GM18861 (cell line): Measurements from ENCODE around the gene QSOX2.

ENCODE experiments used
- ATAC-seq: cut with Tn5 transposase; IDR thresholded peaks from one replicate; pipeline ENCODE4 v1.9.1; 2021; ENCODE audit not compliant: unreplicated experiment

QSOX2 gene

DNA sequence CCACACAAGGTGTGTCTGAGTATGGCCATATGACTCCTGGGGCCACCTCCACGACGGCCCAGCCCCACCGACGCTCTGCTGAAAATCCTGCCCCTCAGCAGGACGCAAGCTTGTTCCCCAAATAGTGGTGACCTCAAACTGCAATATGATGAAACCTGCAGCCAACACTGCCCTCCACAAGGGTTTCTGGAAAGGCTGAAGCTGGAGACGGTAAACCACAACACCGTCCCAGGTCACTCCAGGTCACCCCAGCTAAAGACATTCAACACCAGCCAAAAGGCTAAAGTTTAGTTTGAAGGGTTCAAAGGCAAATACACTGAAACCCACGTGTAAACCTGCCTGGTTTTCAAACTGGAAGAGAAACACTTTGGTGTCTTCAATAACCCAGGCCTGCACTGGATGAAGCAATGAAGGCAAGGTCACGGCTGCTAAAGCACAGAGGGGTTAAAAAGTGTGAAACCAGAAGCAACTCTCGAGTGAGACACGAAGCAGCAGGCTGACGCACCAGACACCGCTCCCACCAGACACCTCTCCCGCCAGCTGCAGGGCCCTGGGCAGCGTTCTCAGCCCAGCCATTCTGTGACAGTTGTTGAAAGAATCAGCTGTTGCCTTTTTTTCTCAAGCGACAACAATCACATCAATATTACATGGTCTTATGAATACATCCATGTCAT lies 38.9 kb downstream of the QSOX2 start:
- no peak for ATAC-seq

DNA sequence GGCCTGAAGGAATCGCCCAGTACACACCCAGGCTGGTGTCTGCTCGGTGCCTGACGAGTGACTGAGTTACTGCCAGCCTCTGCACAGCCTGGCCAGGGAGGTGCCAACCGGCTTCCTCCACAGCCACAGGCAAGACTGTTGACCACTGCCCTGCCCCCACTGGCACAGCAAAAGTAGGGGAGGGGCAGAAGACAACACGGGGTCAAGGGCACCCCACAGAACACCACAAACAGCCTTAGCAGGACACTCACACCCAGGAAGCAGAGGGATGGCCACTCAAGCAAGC lies 40.0 kb downstream of the QSOX2 start:
- no peak for ATAC-seq

GRCh38 chr9:136204838-136205706 lies 40.5 kb downstream of the QSOX2 start, which contains the start of gene LHX3:
Gene LHX3, minus strand, starts transcription at chr9:136205128. Its CDS starts 116 bp downstream, at chr9:136205012.
- no peak for ATAC-seq

- ATAC-seq: no peak
Measured at GRCh38 chr9:136204145-136204805, 41.3 kb downstream of the QSOX2 start.

DNA sequence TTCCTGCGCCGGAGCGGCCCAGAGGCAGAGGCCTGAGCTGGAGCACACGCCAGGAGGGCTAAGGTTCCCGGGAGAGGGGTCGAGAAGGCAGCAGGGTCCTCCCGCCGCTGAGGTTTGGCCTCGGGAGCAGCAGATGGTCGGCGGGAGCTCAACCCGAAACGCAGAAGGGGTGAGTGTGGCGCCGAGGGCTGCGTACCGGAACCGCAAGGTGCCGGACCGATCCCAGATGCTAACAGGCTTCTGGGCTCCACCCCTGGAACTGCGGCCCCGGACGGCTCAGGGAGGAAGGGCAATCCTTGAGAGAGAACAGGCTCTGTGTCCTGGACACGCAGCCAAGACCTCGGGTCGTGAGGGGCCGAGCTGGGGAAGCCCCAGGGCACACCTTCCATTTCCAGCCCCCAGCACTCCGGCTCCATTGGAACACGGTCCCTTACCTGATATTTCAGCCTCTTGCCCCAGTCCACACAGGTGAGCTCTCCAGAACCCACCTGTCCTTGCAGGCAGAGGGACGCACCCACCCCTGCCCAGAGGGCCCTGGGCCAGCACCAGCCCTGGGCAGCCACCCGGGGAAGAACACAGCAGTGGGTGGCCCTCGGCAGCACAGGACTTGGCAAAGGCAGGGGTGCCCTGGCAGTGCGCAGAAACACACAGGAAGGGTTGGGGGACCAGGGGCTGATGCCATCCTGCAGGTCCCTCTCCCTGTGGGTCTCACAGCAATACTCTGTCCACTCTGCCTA lies 42.0 kb downstream of the QSOX2 start:
- ATAC-seq: no peak

- no peak for ATAC-seq
Measured at GRCh38 chr9:136202454-136203407, 42.9 kb downstream of the QSOX2 start.

GRCh38 chr9:136201609-136202453 lies 43.8 kb downstream of the QSOX2 start:
- no peak for ATAC-seq

GRCh38 chr9:136201174-136201573 lies 44.4 kb downstream of the QSOX2 start:
- ATAC-seq: no peak

DNA sequence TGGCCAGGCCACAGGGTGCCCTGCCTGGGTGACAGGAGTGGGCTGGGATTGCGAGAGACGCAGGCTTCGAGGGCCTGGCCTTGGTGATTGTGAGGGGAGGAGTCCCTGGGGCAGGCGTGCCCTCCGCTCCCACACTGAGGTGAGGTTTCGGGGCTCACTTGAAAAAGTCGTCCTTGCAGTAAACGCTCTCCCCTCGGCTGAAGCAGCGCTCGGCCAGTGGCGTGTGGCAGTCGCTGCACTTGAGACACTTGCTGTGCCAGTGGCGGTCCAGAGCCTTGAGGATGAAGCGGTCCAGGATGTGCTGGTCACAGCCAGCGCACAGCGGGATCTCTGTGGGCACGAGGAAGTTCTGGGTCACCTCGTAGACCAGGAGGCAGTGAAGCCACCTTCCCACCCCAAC lies 45.2 kb downstream of the QSOX2 start:
- ATAC-seq: no peak

DNA sequence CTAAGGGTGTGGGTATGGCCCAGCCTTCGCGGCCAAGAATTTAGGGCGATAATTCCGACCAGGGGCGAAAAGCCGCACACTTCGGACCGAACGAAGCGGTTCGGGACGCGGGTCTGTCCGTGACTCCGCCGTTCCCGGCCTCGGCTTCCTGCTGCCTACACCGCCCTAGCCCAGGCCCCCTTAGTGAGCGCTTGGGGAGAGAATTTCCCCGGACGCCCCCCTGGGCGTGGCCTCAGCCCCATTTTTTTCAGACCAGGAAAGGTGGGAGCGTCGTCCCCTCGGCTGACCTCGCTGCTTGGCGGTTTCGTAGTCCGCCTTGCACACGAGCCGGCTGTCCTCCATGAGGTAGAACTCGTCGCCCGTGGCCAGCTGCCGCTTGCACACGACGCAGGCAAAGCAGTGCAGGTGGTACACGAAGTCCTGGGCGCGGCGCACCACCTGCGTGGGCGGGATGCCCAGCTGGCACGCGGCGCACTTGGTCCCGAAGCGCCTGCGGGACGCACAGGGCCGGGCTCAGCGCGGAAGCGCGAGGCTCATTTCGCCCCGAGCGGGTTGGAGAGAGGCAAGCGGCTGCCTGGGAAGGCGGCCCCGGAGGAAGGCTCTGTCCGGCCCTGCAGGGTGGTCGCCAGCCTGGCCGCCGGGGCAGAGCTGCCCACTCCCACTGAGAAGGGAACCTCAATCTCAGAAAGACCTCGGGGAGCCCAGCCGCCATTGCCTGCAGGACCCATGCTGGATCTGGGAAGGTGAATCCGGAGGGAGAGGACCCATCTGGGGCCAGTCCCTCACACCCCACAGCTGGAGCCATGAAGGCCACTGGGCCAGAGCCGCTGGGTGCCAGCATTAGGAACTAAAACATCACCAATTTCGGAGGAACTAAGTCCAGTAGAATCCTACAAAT lies 46.0 kb downstream of the QSOX2 start:
- no peak for ATAC-seq

DNA sequence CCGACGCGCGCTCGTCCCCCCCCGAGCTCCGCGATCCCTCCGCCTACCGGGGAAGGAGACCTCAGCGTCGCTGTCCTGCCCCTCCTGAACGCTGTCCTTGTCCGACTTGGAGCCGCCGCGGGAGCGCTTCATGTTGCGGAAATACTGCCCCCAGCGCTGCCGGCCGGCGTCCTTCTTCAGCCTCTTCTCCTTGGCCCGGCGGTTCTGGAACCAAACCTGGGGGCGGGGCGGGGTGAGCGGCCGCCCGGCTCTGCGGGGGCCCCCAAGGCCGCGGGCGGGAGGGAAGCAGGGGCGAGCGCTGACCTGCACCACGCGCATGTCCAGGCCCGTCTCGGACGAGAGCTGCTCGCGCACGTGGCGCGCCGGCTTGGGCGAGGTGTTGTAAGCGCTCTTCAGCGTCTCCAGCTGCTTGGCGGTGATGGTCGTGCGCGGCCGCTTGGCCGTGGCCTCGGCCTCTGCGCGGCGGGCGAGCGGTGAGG lies 47.0 kb downstream of the QSOX2 start:
- ATAC-seq: no peak

GRCh38 chr9:136197930-136198604 lies 47.5 kb downstream of the QSOX2 start:
- no peak for ATAC-seq

GRCh38 chr9:136197084-136197875 lies 48.3 kb downstream of the QSOX2 start:
- ATAC-seq: no peak

DNA sequence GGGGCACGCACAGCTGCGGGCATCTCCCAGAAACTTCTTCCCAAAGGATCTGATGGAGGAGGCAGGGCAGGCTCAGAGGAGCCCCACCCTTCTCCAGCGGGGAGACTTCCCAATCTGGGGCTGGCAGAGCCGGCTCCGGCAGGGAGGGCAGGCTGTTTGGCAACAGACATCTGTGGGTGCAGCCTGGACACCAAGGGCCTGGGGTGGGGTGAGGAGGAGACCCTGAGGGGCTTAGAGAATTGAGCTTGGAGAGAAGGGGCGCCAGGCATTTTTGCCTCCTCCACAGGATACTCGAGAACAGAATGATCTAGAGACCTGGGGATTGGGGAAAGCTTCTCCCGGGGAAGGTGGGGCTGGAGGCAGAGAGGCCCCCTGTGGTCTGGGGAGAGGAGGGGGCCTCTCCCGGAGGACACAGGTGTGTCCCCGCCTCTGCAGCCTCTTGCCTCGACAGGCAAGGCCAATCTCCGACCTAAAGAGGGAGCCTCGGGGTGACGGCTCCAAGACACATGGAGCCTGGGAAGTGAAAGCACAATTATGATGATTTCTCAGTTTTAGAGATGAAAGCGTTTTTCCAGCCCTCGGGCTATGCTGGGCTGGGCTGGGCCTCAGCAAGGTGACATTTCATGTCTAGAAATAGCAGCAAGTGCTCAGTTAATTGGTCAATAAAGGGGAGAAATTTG lies 49.1 kb downstream of the QSOX2 start:
- no peak for ATAC-seq

GRCh38 chr9:136194540-136194939 lies 51.1 kb downstream of the QSOX2 start:
- no peak for ATAC-seq

DNA sequence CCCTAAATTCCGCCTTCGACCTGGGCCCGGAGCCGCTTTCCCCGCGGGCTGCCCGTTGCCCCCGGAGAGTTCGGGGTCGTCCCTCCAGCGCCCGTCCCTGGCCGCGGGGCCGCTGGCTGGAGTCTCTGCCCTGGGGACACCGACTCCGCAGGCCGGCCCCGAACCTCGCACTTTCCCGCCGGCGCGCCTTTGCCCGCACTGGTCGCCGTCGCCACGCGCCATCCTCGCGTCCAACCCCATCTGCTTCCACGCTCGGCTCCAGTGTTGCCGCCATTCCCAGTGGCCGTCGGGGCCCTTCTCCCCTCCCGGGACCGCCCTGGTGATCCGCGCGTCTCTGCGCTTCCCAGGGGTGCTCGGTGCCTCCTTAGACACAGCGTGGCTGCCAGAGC lies 51.7 kb downstream of the QSOX2 start:
- ATAC-seq: no peak
